Limb (tissue), 2 donors: ENCODE data around the gene CELF4.
A peak's percentile ranks its signal among the peaks of the same experiment; 100 is the strongest.

Experiments used
- DNase-seq, 2 donors: peaks; one replicate each; pipeline ENCODE4 v3.0.0-alpha.2; 2016; ENCODE audit errors: extremely low spot score in 2 of 2

The CELF4 gene

GRCh38 chr18:37294951-37295350, 270.6 kb downstream of the CELF4 start:
- no peak for DNase-seq

- no peak for DNase-seq
These were observed 272.2 kb downstream of the CELF4 start for GRCh38 chr18:37293359-37293758.

- no peak for DNase-seq
These were observed 276.2 kb downstream of the CELF4 start for GRCh38 chr18:37289423-37289822.

GRCh38 chr18:37287601-37288000, 278.0 kb downstream of the CELF4 start:
- DNase-seq = no peak

- DNase-seq = no peak
These were observed 278.8 kb downstream of the CELF4 start for GRCh38 chr18:37286801-37287200.

GRCh38 chr18:37285825-37286224, 279.8 kb downstream of the CELF4 start:
- DNase-seq = no peak

GRCh38 chr18:37284260-37284659, 281.3 kb downstream of the CELF4 start:
- DNase-seq = no peak

- no peak for DNase-seq
These were observed 283.1 kb downstream of the CELF4 start for GRCh38 chr18:37282386-37283037.

GRCh38 chr18:37280701-37281393, 284.8 kb downstream of the CELF4 start:
- no peak for DNase-seq

- no peak for DNase-seq
These were observed 287.8 kb downstream of the CELF4 start for GRCh38 chr18:37277804-37278203.

- DNase-seq = no peak
These were observed 289.3 kb downstream of the CELF4 start for GRCh38 chr18:37276111-37276890.

- DNase-seq = no peak
These were observed 290.3 kb downstream of the CELF4 start for GRCh38 chr18:37275237-37275741.

GRCh38 chr18:37274309-37275236, 291.0 kb downstream of the CELF4 start:
- DNase-seq = no peak

GRCh38 chr18:37272841-37273240, 292.8 kb downstream of the CELF4 start:
- DNase-seq = no peak

- no peak for DNase-seq
These were observed 293.4 kb downstream of the CELF4 start for GRCh38 chr18:37272226-37272625.

GRCh38 chr18:37270666-37271052, 294.9 kb downstream of the CELF4 start:
- no peak for DNase-seq

- DNase-seq = peak; percentile 72 to 79
These were observed 295.4 kb downstream of the CELF4 start for GRCh38 chr18:37270038-37270665.

- DNase-seq = no peak
These were observed 299.3 kb downstream of the CELF4 start for GRCh38 chr18:37266290-37266689.

GRCh38 chr18:37265382-37265781, 300.2 kb downstream of the CELF4 start:
- DNase-seq = no peak

- DNase-seq = no peak
These were observed 300.6 kb downstream of the CELF4 start for GRCh38 chr18:37264956-37265355.

GRCh38 chr18:37261988-37262387, 303.6 kb downstream of the CELF4 start:
- no peak for DNase-seq
